COLO668 (cell line): ENCODE data around the gene GPATCH3.
"Not testable (repeated sequence)": the region's sequence is repeated elsewhere in the genome, so short reads cannot be mapped to it uniquely, and the experiment has no call there.

Source experiments
- DNase-seq: peaks from one replicate; lab custom pipeline; 2025; ENCODE audit not compliant: unreplicated experiment; lab: John Stamatoyannopoulos, UW

GPATCH3 gene

GRCh38 chr1:26900001-26900814, at the start of gene GPATCH3:
Gene GPATCH3 (minus strand): TSS chr1:26900467. CDS start chr1:26900442, 25 bp downstream.
- peak; percentile 99 for DNase-seq

GRCh38 chr1:26949926-26950319, 49.7 kb upstream of the GPATCH3 start:
- DNase-seq = peak; percentile 39

GRCh38 chr1:26949266-26949925, 49.1 kb upstream of the GPATCH3 start:
- DNase-seq = no peak

GRCh38 chr1:26948725-26949057, 48.4 kb upstream of the GPATCH3 start:
- not testable (repeated sequence) for DNase-seq

GRCh38 chr1:26946270-26946669, 46.0 kb upstream of the GPATCH3 start:
- DNase-seq = no peak

- no peak for DNase-seq
These were observed 45.5 kb upstream of the GPATCH3 start for GRCh38 chr1:26945728-26946127.

- no peak for DNase-seq
These were observed 44.9 kb upstream of the GPATCH3 start for GRCh38 chr1:26945138-26945537.

GRCh38 chr1:26942656-26943055, 42.4 kb upstream of the GPATCH3 start:
- no peak for DNase-seq

- no peak for DNase-seq
These were observed 41.0 kb upstream of the GPATCH3 start for GRCh38 chr1:26941311-26941710.

GRCh38 chr1:26938659-26939025, 38.4 kb upstream of the GPATCH3 start:
- DNase-seq = no peak

GRCh38 chr1:26938004-26938658, 37.9 kb upstream of the GPATCH3 start:
- no peak for DNase-seq

GRCh38 chr1:26936823-26937222, 36.6 kb upstream of the GPATCH3 start:
- no peak for DNase-seq

- no peak for DNase-seq
These were observed 32.3 kb upstream of the GPATCH3 start for GRCh38 chr1:26932531-26932930.

GRCh38 chr1:26923711-26924110, 23.4 kb upstream of the GPATCH3 start:
- DNase-seq = no peak

- no peak for DNase-seq
These were observed 22.6 kb upstream of the GPATCH3 start for GRCh38 chr1:26922901-26923300.

- DNase-seq = no peak
These were observed 22.1 kb upstream of the GPATCH3 start for GRCh38 chr1:26922431-26922729.

- DNase-seq = peak; percentile 100
These were observed 21.5 kb upstream of the GPATCH3 start, which contains the start of gene NUDC for GRCh38 chr1:26921540-26922430. Gene NUDC (plus strand): TSS chr1:26921743. CDS start chr1:26921849, 106 bp downstream.

GRCh38 chr1:26921126-26921539, 20.9 kb upstream of the GPATCH3 start:
- DNase-seq = no peak

GRCh38 chr1:26915204-26915842, 15.1 kb upstream of the GPATCH3 start:
- no peak for DNase-seq

GRCh38 chr1:26913754-26914619, 13.7 kb upstream of the GPATCH3 start, which contains the start of gene NR0B2:
Gene NR0B2 (minus strand): TSS chr1:26913975. CDS start chr1:26913940, 35 bp downstream.
- DNase-seq = peak; percentile 100
